ENCODE results near the gene RNF214. TPM values are rescaled to one million over a fixed set of nuclear protein-coding genes. Genes with fewer than 3 reads are reported as not detected.

Gene RNF214
- total RNA-seq, 1 donor from 2014 or later: 13.7 TPM

GRCh38 chr11:117217141-117218084 is 15.1 kb upstream of the RNF214 start:
- no peak for ATAC-seq

GRCh38 chr11:117218133-117218915 is 14.1 kb upstream of the RNF214 start:
- no peak for ATAC-seq

- ATAC-seq: no peak
These were observed 13.5 kb upstream of the RNF214 start for GRCh38 chr11:117219001-117219400.

GRCh38 chr11:117219455-117219854 is 13.0 kb upstream of the RNF214 start:
- no peak for ATAC-seq

GRCh38 chr11:117219995-117220394 is 12.5 kb upstream of the RNF214 start:
- ATAC-seq: no peak

- ATAC-seq: no peak
These were observed 11.9 kb upstream of the RNF214 start for GRCh38 chr11:117220568-117220967.

GRCh38 chr11:117220999-117221774 is 11.3 kb upstream of the RNF214 start:
- no peak for ATAC-seq

GRCh38 chr11:117221775-117222517 is 10.5 kb upstream of the RNF214 start:
- ATAC-seq: peak; percentile 38

GRCh38 chr11:117222991-117223740 is 9.3 kb upstream of the RNF214 start:
- ATAC-seq: no peak

- ATAC-seq: no peak
These were observed 8.5 kb upstream of the RNF214 start for GRCh38 chr11:117223741-117224689.

GRCh38 chr11:117225553-117226170 is 6.8 kb upstream of the RNF214 start:
- ATAC-seq: no peak

GRCh38 chr11:117226388-117227385 is 5.8 kb upstream of the RNF214 start:
- ATAC-seq: peak; percentile 78

GRCh38 chr11:117228091-117228490 is 4.4 kb upstream of the RNF214 start:
- ATAC-seq: no peak

GRCh38 chr11:117229411-117229810 is 3.1 kb upstream of the RNF214 start:
- no peak for ATAC-seq

GRCh38 chr11:117229931-117230285 is 2.6 kb upstream of the RNF214 start:
- no peak for ATAC-seq

- ATAC-seq: no peak
These were observed 2.0 kb upstream of the RNF214 start for GRCh38 chr11:117230286-117230961.

GRCh38 chr11:117230999-117231841 is 1.3 kb upstream of the RNF214 start:
- no peak for ATAC-seq

Measured in esophagus mucosa (tissue), 1 donor.